Hematopoietic multipotent progenitor cell treated with erythropoietin and hydrocortisone succinate and interleukin-3 and kit ligand, for 8 days (in vitro differentiated cells): ENCODE measurements around the gene CHST6.
"Not testable (repeated sequence)": the region's sequence is repeated elsewhere in the genome, so short reads cannot be mapped to it uniquely, and the experiment has no call there.

Experiments
- DNase-seq: peaks from one replicate; pipeline ENCODE4 v3.0.0-alpha.2; 2015

The CHST6 gene

DNA sequence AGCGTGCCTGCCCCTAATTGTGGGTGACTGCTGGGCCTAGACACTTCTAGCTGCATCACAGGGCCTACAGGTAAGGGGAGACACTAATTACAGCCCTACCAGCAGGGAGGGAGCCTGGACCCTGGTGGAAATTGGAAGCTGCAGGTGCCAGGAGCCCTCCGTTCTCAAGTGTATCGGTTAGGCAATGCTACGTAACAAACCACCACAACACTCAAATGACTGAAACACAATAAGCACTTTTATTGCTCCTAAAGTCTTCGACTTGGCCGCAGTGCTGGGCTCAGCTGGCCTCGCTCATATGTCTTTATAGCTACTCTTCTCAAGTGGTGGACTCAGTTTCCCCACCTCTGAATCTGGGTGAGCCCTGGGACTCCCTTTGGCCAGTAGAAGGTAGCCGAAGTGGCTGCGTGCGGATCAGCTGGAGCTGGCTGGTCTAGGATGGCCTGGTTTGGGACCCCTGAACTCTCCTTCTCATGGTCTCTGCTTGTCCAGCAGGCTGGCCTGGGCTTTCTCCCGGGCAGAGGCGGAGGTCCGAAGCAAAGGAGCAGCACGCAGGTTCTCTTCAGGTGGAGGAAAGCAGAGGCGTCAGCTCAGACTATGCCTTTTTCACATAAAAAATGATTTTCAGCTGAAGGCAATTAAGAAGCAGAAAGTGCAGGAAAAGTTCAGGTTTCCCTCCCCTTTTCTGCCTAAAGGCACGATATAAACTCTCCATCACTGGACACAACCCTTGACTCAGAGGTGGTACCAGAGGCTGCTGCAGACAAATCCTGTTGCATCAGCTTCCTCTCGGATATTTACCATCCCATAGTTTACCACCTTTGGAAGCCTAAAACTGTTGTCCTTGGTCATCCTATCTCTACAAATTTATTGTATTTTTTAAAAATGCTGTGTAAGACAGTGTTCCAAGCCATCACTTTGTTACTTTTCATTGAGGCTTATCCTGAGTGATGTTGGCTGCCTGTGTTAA is 22.0 kb downstream of the CHST6 start:
- DNase-seq: no peak

DNA sequence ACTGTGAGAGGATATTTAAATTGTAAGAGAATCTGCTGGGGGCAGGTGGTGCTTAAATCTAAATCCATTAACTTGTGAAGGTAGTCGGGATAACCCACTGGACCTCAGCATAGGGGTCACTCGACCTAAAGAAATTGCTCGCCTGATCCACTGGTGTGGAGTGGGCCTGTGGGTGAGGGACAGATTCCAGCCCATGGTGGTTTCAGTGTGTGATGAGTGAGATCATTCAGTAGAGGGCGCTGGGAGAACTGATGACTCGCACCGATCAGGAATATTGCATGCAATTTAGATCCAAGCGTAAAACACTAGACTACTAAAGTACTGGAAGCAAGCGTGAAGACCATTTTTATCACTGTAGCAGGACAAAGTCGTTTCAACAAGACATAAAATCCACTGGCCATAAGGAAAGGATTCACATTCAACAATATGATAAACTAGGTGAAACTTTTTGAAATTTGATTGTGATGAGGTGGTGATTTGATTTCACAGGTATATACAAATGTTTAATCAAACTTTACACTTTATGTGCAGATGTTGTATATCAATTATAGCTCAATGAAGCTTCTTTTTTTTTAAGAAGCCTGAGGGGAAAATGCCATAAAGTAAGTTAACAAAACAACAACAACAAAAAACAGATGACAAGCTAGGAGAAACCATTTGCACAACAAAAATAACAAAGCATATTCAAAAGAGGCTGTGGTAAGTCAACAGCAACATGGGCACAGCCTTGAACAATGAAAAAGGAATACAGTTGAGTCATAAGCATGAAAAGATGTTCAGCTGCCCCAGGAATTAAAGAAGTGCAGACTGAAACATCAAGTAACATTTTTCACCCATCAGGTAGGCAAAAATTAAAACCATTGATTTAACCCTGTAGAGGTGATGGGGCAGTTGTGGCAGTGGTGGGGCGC is 23.3 kb downstream of the CHST6 start:
- peak; percentile 73 for DNase-seq

- no peak for DNase-seq
These were observed 28.5 kb downstream of the CHST6 start for GRCh38 chr16:75466760-75467159.

DNA sequence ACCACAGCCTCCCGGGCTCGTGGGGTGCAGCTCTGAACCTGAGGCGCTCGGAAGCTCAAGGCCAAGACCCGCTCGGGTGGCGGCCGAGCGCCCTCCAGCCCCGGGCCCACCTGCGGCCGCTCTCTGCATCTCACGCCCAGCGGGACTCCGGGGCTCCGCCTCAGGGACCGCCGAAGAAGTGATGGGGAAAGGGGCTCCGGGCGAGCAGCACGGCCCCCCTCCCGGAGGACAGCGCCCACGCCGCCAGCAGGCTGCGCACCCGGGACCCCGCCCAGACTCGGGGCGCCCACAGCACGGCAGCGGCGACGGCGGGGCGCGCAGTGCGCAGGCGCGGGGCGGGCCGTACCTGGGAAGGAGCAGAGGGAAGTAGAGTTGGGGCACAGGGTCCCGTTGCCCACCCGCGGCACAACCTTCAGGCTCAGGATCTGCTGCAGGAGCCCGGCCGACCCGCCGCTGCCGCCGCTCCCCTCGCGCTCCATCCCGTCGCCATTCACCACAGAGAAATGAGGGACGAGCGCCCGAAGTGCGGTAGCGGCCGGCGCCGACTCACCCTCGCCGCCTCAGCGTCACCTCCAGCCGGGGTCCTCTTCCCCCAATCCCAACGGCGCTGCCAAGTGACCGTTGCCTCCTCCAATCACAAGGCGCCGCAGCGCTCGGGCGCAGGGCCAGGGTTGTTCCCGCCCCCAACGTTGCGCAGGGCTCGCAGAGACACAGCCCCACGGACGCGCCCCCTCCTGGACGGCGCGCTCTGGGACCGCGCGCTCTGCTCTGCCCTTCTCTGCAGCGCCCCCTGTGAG is 30.9 kb downstream of the CHST6 start, which contains the start of gene TMEM170A:
TSS of gene TMEM170A (minus strand) at position 568 of the 797 bp plus-strand sequence. CDS start at position 479, 89 bp downstream.
- peak; percentile 98 for DNase-seq

GRCh38 chr16:75463389-75464121 is 31.7 kb downstream of the CHST6 start:
- DNase-seq: peak; percentile 23

- DNase-seq: peak; percentile 24
These were observed 32.4 kb downstream of the CHST6 start for GRCh38 chr16:75462806-75463205.

DNA sequence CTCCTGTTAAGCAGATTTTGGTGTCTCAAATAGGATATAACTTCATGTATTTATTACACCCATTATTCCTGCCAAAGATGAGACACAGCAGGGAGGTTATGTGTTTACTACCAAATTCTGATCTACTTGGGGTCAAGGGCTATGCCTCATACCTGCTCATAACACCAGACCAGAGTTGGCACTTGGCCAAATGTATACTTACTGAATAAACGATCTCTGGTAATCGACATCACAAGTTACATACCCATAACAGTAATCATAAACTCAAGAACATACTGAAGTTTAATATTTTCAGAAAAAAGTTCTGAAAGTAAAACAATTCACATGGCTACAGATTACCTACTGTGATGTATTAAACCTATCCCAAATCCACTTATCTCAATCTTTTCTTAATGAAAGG is 33.7 kb downstream of the CHST6 start:
- no peak for DNase-seq

DNA sequence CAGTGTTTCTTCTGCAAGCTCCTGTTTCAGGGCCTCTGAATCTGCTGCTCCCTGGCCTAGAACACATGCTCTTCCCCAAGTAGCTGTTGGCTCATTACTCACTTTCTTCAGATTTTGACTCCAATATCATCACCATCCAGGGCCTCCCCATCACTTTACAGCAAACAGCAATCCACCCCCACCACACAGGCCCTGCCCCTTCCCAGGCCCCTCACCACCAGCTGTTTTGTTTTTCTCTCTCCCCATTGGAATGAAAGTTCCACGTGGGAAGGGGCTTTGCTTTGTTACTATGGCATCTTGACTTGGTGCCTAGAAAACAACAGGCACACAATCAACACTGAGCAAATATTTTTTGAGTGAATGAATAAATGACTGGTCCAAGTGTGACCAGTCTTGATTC is 34.8 kb downstream of the CHST6 start:
- no peak for DNase-seq

- DNase-seq: no peak
These were observed 35.5 kb downstream of the CHST6 start for GRCh38 chr16:75459691-75460090.

- DNase-seq: no peak
These were observed 36.8 kb downstream of the CHST6 start for GRCh38 chr16:75458439-75458838.

DNA sequence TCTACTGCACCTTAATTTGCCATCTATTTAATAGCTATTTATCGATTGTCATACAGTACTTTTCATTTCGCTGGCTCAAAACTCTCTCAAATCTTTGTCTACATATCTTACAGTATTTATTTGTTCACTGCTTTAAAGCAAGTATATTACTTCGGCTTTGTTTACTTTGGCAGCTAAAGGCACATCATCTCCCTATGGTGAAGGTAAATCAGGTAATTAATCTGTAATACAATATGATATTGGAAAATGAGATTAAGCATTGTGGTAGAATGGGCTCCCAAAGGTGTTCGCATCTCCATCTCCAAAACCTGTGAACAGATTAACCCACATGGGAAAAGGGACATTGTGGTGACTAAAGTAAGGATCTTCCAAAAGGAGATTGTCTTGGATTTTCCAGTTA is 37.2 kb downstream of the CHST6 start:
- DNase-seq: no peak

- no peak for DNase-seq
These were observed 37.7 kb downstream of the CHST6 start for GRCh38 chr16:75457485-75458021.

- DNase-seq: no peak
These were observed 38.3 kb downstream of the CHST6 start for GRCh38 chr16:75456971-75457370.

DNA sequence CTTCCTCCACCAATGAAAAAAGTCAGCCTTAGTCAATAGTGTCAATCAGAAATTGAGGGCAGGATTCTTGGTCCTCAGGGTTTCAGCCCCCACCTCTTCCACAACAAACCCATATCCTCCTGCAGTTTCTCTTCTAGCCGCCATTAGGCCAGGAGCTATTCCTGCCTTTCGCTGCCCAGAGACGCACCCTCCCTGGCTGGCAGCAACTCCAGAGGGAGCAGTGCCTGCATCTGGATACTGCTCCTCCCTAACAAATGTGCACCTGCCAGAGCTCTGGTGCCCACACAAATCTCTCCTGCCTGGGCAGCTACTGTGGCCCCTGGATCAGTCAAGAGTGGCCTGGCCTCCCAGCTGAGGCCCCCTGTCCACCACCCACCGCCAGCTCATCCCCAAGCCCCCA is 38.8 kb downstream of the CHST6 start:
- not testable (repeated sequence) for DNase-seq

- no peak for DNase-seq
These were observed 39.6 kb downstream of the CHST6 start for GRCh38 chr16:75455677-75456076.

GRCh38 chr16:75452464-75453190 is 42.6 kb downstream of the CHST6 start:
- DNase-seq: peak; percentile 86

DNA sequence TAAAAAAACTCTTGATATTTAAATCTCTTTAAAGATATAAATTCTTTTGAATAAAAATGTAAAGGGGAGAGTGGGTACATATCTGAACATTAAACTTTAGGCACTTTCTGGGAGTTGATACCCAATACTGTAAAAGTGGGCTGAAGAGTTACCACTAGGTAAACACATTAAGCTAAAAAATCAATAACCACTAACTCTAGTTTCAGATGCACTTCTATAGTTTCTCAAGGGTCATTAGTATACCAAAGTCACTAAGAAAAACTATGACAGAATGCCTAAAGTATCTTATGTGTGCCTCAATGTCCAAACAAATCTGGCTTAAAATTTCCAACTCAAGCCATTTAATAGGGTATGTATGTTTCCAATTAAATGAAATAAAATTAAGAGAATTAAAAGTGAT is 48.8 kb downstream of the CHST6 start:
- no peak for DNase-seq

DNA sequence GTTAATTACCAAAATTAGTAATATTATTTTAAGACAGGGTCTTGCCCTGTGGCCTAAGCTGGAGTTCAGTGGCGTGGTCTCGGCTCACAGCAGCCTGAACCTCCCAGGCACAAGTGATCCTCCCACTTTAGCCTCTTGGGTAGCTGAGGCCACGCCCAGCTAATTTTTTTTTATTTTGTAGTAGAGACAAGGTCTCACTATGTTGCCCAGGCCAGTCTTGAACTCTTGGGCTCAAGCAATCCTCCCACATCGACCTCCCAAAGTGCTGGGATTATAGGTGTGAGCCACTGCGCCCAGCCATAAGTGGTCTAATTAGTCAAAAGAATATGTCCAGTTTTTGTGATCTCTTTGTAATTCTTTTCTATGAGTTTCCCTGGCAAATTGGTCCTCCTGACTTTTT is 49.9 kb downstream of the CHST6 start:
- DNase-seq: no peak

- no peak for DNase-seq
These were observed 51.9 kb downstream of the CHST6 start for GRCh38 chr16:75443298-75443697.

DNA sequence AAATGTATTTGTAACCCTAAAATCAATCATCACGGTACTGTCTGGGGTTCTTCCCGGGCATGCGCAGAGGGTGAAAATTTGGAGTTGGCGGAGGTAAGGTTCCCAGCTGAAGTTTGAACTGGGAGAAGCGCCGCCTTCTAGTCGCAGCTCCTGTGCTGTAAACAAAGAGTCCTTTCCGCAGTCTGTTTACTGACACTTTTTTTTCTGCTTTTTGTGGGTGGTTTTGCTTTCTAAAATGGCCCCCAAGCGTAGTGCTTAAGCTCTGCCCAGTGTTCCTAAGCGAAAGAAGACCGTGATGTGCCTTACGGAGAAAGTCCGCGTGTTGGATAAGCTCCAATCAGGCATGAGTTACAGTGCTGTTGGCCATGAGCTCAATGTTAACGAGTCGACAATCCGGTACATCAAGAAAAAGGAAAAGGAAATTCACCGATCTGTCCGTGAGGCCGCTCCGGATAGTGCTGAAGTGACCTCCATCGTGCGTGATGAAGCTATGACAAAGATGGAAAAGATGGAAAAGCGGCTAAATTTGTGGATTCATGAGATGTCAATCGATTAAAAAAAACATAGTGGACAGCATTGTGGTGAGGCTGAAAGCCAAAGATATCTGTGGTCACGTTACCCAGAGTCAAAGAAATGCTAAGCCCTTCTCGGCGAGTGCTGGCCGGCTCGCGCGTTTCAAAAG is 61.4 kb downstream of the CHST6 start:
- DNase-seq: peak; percentile 90
